HG02759 (cell line): ENCODE results near the gene SEMA3F.

Experiments used
- ATAC-seq: cut with Tn5 transposase; IDR thresholded peaks from one replicate; pipeline ENCODE4 v1.9.1; 2021; ENCODE audit warnings: mild to moderate bottlenecking, moderate library complexity; ENCODE audit not compliant: unreplicated experiment

SEMA3F gene

GRCh38 chr3:50190936-50191660 lies 36.0 kb downstream of the SEMA3F start, which contains the start of gene GNAT1:
GNAT1 (plus strand) TSS chr3:50191610; CDS start chr3:50191726, 116 bp downstream.
- ATAC-seq, result no peak

GRCh38 chr3:50192124-50192523 lies 37.0 kb downstream of the SEMA3F start:
- ATAC-seq, result no peak

- no peak for ATAC-seq
Measured at GRCh38 chr3:50192689-50193141, 37.6 kb downstream of the SEMA3F start.

GRCh38 chr3:50193286-50193685 lies 38.2 kb downstream of the SEMA3F start:
- ATAC-seq, result no peak

GRCh38 chr3:50193746-50194127 lies 38.6 kb downstream of the SEMA3F start:
- no peak for ATAC-seq

- no peak for ATAC-seq
Measured at GRCh38 chr3:50194128-50194902, 39.2 kb downstream of the SEMA3F start.

- no peak for ATAC-seq
Measured at GRCh38 chr3:50194903-50195500, 39.9 kb downstream of the SEMA3F start.

GRCh38 chr3:50195501-50196252 lies 40.6 kb downstream of the SEMA3F start:
- no peak for ATAC-seq

- no peak for ATAC-seq
Measured at GRCh38 chr3:50196253-50196801, 41.2 kb downstream of the SEMA3F start.

- ATAC-seq, result no peak
Measured at GRCh38 chr3:50201573-50202315, 46.6 kb downstream of the SEMA3F start.

- no peak for ATAC-seq
Measured at GRCh38 chr3:50202353-50203112, 47.4 kb downstream of the SEMA3F start.

GRCh38 chr3:50203113-50203808 lies 48.1 kb downstream of the SEMA3F start:
- ATAC-seq, result no peak

- no peak for ATAC-seq
Measured at GRCh38 chr3:50203809-50204803, 49.0 kb downstream of the SEMA3F start.

- no peak for ATAC-seq
Measured at GRCh38 chr3:50204804-50205412, 49.8 kb downstream of the SEMA3F start, which contains the start of gene SLC38A3. SLC38A3 (plus strand) TSS chr3:50205271; CDS start chr3:50214200, 8,929 bp downstream.

GRCh38 chr3:50205413-50206276 lies 50.5 kb downstream of the SEMA3F start:
- no peak for ATAC-seq
